DND-41 (cell line): ENCODE measurements around the gene ACADVL.

Experiments used
- ATAC-seq: fragments of 200-7000 bp; cut with Tn5 transposase; 3 replicates; pipeline ENCODE4 v1.9.1; 2021; ENCODE audit warnings: low read depth; ENCODE audit not compliant: insufficient read depth
- DNase-seq: peaks from one replicate; pipeline ENCODE4 v3.0.0-alpha.2; 2020
- H2AFZ ChIP-seq: 2 replicates; pipeline ENCODE4 v1.6.0; 2012; ENCODE audit warnings: low read depth, low read length
- H3K27ac ChIP-seq: 2 replicates; pipeline ENCODE4 v1.5.1; 2012; ENCODE audit warnings: low read length, inconsistent platforms
- H3K27me3 ChIP-seq: fragments of 200-600 bp; sonication (generic); 2 replicates; pipeline ENCODE4 v1.6.0; 2012; ENCODE audit warnings: low read length, mild to moderate bottlenecking, inconsistent platforms; ENCODE audit not compliant: insufficient read depth, poor library complexity
- H3K36me3 ChIP-seq: 2 replicates; pipeline ENCODE4 v1.5.1; 2012; ENCODE audit warnings: low read length, inconsistent platforms; ENCODE audit not compliant: insufficient read depth
- H3K4me1 ChIP-seq: 2 replicates; pipeline ENCODE4 v1.5.1; 2012; ENCODE audit warnings: mild to moderate bottlenecking, low read length; ENCODE audit not compliant: insufficient read depth
- H3K4me2 ChIP-seq: 2 replicates; pipeline ENCODE4 v1.6.0; 2012; ENCODE audit warnings: mild to moderate bottlenecking, moderate library complexity, low read length, inconsistent platforms; ENCODE audit not compliant: insufficient read depth
- H3K4me3 ChIP-seq, 2 experiments: fragments of 200-600 bp in 1 of 2; shearing (Covaris generic) in 1 of 2; 2 replicates each; pipeline ENCODE4 v1.5.1; 2012 to 2016; ENCODE audit warnings: inconsistent platforms in 2 of 2, low read length in 2 of 2, mild to moderate bottlenecking in 2 of 2, low read depth in 1 of 2, moderate library complexity in 1 of 2
- H3K79me2 ChIP-seq: 2 replicates; pipeline ENCODE4 v1.6.0; 2012; ENCODE audit warnings: low read length, inconsistent platforms; ENCODE audit not compliant: insufficient read depth
- H3K9ac ChIP-seq: 2 replicates; pipeline ENCODE4 v1.6.0; 2012; ENCODE audit warnings: low read depth, mild to moderate bottlenecking, inconsistent platforms, low read length, moderate library complexity
- H3K9me3 ChIP-seq: 2 replicates; pipeline ENCODE4 v1.5.1; 2012; ENCODE audit warnings: low read length, moderate library complexity, mild to moderate bottlenecking, inconsistent platforms; ENCODE audit not compliant: insufficient read depth, severe bottlenecking
- H4K20me1 ChIP-seq: 2 replicates; pipeline ENCODE4 v1.6.0; 2012; ENCODE audit warnings: low read length; ENCODE audit not compliant: insufficient read depth
- CTCF ChIP-seq: IDR thresholded peaks from 2 replicates; pipeline ENCODE4 v1.5.1; 2012; ENCODE audit warnings: borderline replicate concordance, low read length, moderate library complexity, mild to moderate bottlenecking; ENCODE audit not compliant: poor library complexity, severe bottlenecking; ENCODE audit errors: extremely low read depth
- EZH2 ChIP-seq: IDR thresholded peaks from 3 replicates; pipeline ENCODE4 v1.6.1; 2012; ENCODE audit warnings: borderline replicate concordance, low read depth, mild to moderate bottlenecking, moderate library complexity, low read length, inconsistent platforms; ENCODE audit not compliant: severe bottlenecking

ACADVL gene

DNA sequence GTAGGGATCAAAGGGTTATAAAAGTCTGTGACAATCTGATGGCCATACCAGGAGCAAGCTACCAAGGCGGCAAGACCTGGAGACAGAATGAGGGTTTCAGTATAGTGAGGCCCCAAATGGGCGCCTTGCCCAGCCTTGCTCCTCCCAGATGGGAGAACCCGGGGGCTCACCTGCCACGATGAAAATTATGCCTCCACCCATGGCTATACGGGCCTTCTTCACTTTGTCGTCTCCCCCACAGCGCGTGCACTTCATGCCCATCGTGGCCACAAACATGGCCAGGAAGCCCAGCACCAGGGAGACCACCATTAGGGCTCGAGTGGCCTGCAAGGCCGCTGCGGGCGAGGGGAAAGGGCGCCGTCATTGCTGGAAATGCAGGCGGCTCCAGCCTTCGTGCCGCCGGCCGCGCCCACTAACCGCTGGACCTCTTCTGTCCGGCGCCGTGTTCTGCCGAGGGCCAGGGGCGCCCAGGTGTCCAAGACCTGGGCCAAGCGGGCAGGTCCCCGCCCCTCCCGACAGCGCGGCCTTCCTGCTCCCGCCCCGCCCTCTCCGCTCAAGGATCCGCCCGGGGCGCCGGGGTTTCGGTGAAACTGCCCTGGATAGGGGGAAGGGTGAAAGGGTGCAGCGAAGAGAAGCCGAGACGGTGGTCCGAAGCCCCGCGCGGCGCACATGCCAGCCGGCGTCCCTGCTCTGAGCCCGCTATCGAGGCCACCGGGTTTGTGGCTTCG is 41.1 kb downstream of the ACADVL start:
- ATAC-seq (0 out of 3 replicates have a peak, but pooled peaks have one; percentile 18), DNase-seq (no peak)
- Histone ChIP-seq H3K27me3 (no peaks in the 10 kb centered on the region), H4K20me1 (no peaks in the 10 kb centered on the region), H3K9ac (no peak overlapping the region), H3K79me2 (no peaks in the 10 kb centered on the region), H3K9me3 (no peaks in the 10 kb centered on the region), H3K4me1 (peaks cover 3% of the 10 kb centered on the region; the same call in 1 of the 2 replicates), H3K4me2 (no peak overlapping the region), H2AFZ (no peak overlapping the region), H3K27ac (no peak overlapping the region), H3K36me3 (peaks cover 32% of the 10 kb centered on the region), H3K4me3 (no peak overlapping the region)
- TF ChIP-seq CTCF (no peak), EZH2 (no peak)

DNA sequence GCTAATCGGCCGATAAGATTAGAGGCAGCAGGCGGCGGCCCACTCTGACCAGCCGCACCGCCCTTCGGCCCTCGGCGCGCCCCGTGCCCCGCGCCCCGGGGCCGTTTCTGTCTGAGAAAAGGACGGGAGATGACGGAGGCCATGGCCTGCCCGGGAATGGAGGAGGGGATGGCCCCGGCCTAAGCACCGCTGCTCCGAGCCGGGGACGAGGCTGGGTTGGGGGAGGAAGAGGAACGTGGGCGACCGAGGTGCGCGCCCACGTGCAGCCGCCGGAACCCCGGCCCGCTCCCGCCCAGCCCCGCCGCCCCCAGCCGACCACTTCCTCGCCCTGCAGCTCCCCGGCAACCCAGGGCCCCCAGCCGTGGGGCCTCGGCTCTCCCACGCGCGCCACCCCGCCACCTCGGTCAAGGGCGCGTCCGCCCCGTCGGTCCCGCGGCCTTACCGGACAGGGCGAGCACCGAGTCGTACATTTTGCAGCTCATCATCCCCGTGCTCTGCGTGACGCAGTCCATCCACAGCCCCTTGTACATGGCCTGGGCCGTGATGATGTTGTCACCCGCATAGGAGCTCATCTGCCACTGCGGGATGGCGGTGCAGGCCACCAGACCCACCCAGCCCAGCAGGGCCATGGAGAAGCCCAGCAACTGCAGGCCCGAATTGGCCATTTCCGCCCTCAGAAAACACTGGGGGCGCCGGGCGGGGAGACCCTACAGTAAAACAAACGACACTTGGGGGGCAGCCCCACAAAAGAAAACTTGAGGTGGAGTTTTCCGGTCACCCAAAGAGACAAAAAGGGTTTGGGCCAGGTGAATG is 41.8 kb downstream of the ACADVL start:
- H4K20me1 ChIP-seq = no peaks in the 10 kb centered on the region
- no peak for DNase-seq
- H2AFZ ChIP-seq = no peak overlapping the region
- peaks cover 24% of the 10 kb centered on the region for H3K36me3 ChIP-seq
- H3K4me1 ChIP-seq = peaks cover 3% of the 10 kb centered on the region; the same call in 1 of the 2 replicates
- H3K4me3 ChIP-seq = no peak overlapping the region
- H3K9me3 ChIP-seq = no peaks in the 10 kb centered on the region
- no peak overlapping the region for H3K27ac ChIP-seq
- no peaks in the 10 kb centered on the region for H3K27me3 ChIP-seq
- 0 out of 3 replicates have a peak, but pooled peaks have one; percentile 27 for ATAC-seq
- no peak overlapping the region for H3K9ac ChIP-seq
- H3K79me2 ChIP-seq = no peaks in the 10 kb centered on the region
- no peak for TF ChIP-seq CTCF
- no peak for TF ChIP-seq EZH2
- no peak overlapping the region for H3K4me2 ChIP-seq

- Histone ChIP-seq H3K79me2 (no peaks in the 10 kb centered on the region), H3K9ac (no peak within 1 kb of the TSS), H3K4me1 (peaks cover 3% of the 10 kb centered on the region; the same call in 1 of the 2 replicates)
Observed at GRCh38 chr17:7262192-7262934, 42.6 kb downstream of the ACADVL start, which contains the start of gene CLDN7. TSS of gene CLDN7 (minus strand) at chr17:7262478. CDS start at chr17:7262043, 435 bp downstream.

More at GRCh38 chr17:7262192-7262934, 42.6 kb downstream of the ACADVL start, which contains the start of gene CLDN7:
- Histone ChIP-seq H3K36me3 (peaks cover 16% of the 10 kb centered on the region), H3K9me3 (no peaks in the 10 kb centered on the region), H3K27me3 (no peaks in the 10 kb centered on the region), H2AFZ (peak within 1 kb of the TSS; percentile 36), H4K20me1 (no peaks in the 10 kb centered on the region), H3K27ac (no peak within 1 kb of the TSS), H3K4me2 (no peak within 1 kb of the TSS), H3K4me3 (no peak within 1 kb of the TSS)
- TF ChIP-seq CTCF (no peak), EZH2 (no peak)
- no peak for ATAC-seq
- DNase-seq = no peak
